ENCODE measurements around the gene HID1. TPM values are rescaled to one million over a fixed set of nuclear protein-coding genes. Genes with fewer than 3 reads are reported as not detected.

The HID1 gene
- polyA plus RNA-seq, 2 of the 4 experiments (the other 2 are of a cell fraction), result 5.2 to 11.7 TPM

- POLR2A ChIA-PET, result interaction anchor here (0.5 kb wide), 1 partner anchor 46 kb away, joined by 3 read pairs; no protein-coding TSS in a partner anchor
- no peak for FAIRE-seq
- Histone ChIP-seq H3K9me3 (no peaks in the 10 kb centered on the region), H3K4me3 (no peak overlapping the region), H3K4me1 (peaks cover 26% of the 10 kb centered on the region), H3K4me2 (peak overlapping the region; percentile 39), H3K27ac (peak overlapping the region in 1 of 2 experiments; percentile 42; a peak in 2 of 6 replicates)
- WGBS (ENCODE audit: missing lambda C conversion rate), result 63% methylated on average over 11 of the region's 11 CpGs
- no peak for DNase-seq (ENCODE audit: low read depth in 1 of 2, low spot score in 1 of 2)
- no peak for TF ChIP-seq NR3C1 (IDR thresholded peaks at IDR 0.05)
- no peak for TF ChIP-seq CBX8 (IDR thresholded peaks at IDR 0.05)
- no peak for TF ChIP-seq FOXS1 (CRISPR knock-in tag; IDR thresholded peaks at IDR 0.05)
- CTCF ChIA-PET, result interaction anchor here (0.8 to 42.3 kb wide), 4 partner anchors 4 to 318 kb away, joined by 3 to 1448 read pairs (median 726); partner anchors contain the start of genes HID1, MIF4GD, OTOP2 and OTOP3
- no peak for ATAC-seq
These were observed 19.3 kb downstream of the HID1 start for GRCh38 chr17:74953134-74953687.

GRCh38 chr17:74952431-74953133, 20.0 kb downstream of the HID1 start:
- H3K4me3 ChIP-seq, result no peak overlapping the region
- no peak for ATAC-seq
- peaks cover 26% of the 10 kb centered on the region for H3K4me1 ChIP-seq
- WGBS (ENCODE audit: missing lambda C conversion rate), result 94% methylated on average over 24 of the region's 24 CpGs
- FAIRE-seq, result no peak
- ChIA-PET POLR2A (no interaction called here), CTCF (interaction anchor here (0.9 to 42.3 kb wide), 4 partner anchors 5 to 319 kb away, joined by 3 to 1448 read pairs (median 726); partner anchors contain the start of genes HID1, MIF4GD, OTOP2 and OTOP3)
- no peak for TF ChIP-seq CHD4 (IDR thresholded peaks at IDR 0.05; ENCODE audit: borderline replicate concordance)
- TF ChIP-seq EP300 (IDR thresholded peaks at IDR 0.05), result no peak
- TF ChIP-seq RAD21 (conservative IDR thresholded peaks at IDR 0.05 in 1 of 2, IDR thresholded peaks at IDR 0.05 in 1 of 2), result no peak
- no peak for TF ChIP-seq SMC3 (IDR thresholded peaks at IDR 0.05)
- TF ChIP-seq MAZ (IDR thresholded peaks at IDR 0.05; ENCODE audit: borderline replicate concordance, low read depth, low read length), result no peak
- no peak for TF ChIP-seq HOXA7 (CRISPR knock-in tag; IDR thresholded peaks at IDR 0.05)
- TF ChIP-seq TFCP2L1 (CRISPR knock-in tag; IDR thresholded peaks at IDR 0.05), result no peak
- no peak for DNase-seq (ENCODE audit: low read depth in 1 of 2, low spot score in 1 of 2)
- H3K27ac ChIP-seq, result no peak overlapping the region
- no peaks in the 10 kb centered on the region for H3K9me3 ChIP-seq
- no peak overlapping the region for H3K4me2 ChIP-seq

- DNase-seq (ENCODE audit: low read depth in 1 of 2, low spot score in 1 of 2) (no peak), ATAC-seq (no peak), FAIRE-seq (no peak)
- CTCF ChIA-PET, result interaction anchor here (0.6 to 42.3 kb wide), 6 partner anchors 5 to 467 kb away, joined by 3 to 1448 read pairs (median 6); partner anchors contain the start of genes CDR2L, HID1, OTOP2 and OTOP3
- H3K27ac ChIP-seq, result no peak overlapping the region
- no peak overlapping the region for H3K4me3 ChIP-seq
- H3K4me1 ChIP-seq, result peaks cover 26% of the 10 kb centered on the region
- WGBS (ENCODE audit: missing lambda C conversion rate), result 90% methylated on average over 25 of the region's 32 CpGs
- H3K4me2 ChIP-seq, result no peak overlapping the region
- POLR2A ChIA-PET, result interaction anchor here (1.0 kb wide), 1 partner anchor 83 kb away, joined by 3 read pairs; no protein-coding TSS in a partner anchor
- H3K9me3 ChIP-seq, result no peaks in the 10 kb centered on the region
- no peak for TF ChIP-seq HOXA7 (CRISPR knock-in tag; IDR thresholded peaks at IDR 0.05)
- no peak for TF ChIP-seq RFX5 (IDR thresholded peaks at IDR 0.05)
- no peak for TF ChIP-seq EP300 (IDR thresholded peaks at IDR 0.05)
- TF ChIP-seq ZSCAN20 (CRISPR knock-in tag; IDR thresholded peaks at IDR 0.05), result no peak
- TF ChIP-seq NR3C1 (IDR thresholded peaks at IDR 0.05), result no peak
- no peak for TF ChIP-seq HES2 (IDR thresholded peaks at IDR 0.05)
- TF ChIP-seq MAX (IDR thresholded peaks at IDR 0.05), result no peak
- TF ChIP-seq RNF2 (IDR thresholded peaks at IDR 0.05; ENCODE audit: borderline replicate concordance, low read depth), result no peak
- no peak for TF ChIP-seq CEBPB (IDR thresholded peaks at IDR 0.05)
- no peak for TF ChIP-seq MYC (IDR thresholded peaks at IDR 0.05; ENCODE audit: borderline replicate concordance, low read length)
- no peak for TF ChIP-seq MAFK (IDR thresholded peaks at IDR 0.05; ENCODE audit: partially characterized antibody)
- TF ChIP-seq KDM5A (IDR thresholded peaks at IDR 0.05), result no peak
- TF ChIP-seq FOSB (CRISPR knock-in tag; IDR thresholded peaks at IDR 0.05), result no peak
- TF ChIP-seq NPAS2 (CRISPR knock-in tag; IDR thresholded peaks at IDR 0.05; ENCODE audit: borderline replicate concordance), result no peak
- no peak for TF ChIP-seq MAZ (IDR thresholded peaks at IDR 0.05; ENCODE audit: borderline replicate concordance, low read depth, low read length)
- no peak for TF ChIP-seq RCOR1 (IDR thresholded peaks at IDR 0.05; ENCODE audit: low read depth, low read length)
- TF ChIP-seq JUN (IDR thresholded peaks at IDR 0.05), result no peak
- TF ChIP-seq ZFP36 (IDR thresholded peaks at IDR 0.05; ENCODE audit: borderline replicate concordance, partially characterized antibody), result no peak
- TF ChIP-seq FOXS1 (CRISPR knock-in tag; IDR thresholded peaks at IDR 0.05), result no peak
- TF ChIP-seq CHD2 (IDR thresholded peaks at IDR 0.05; ENCODE audit: low read length, partially characterized antibody), result no peak
These were observed 20.7 kb downstream of the HID1 start for GRCh38 chr17:74951680-74952421.

Data from A549 (cell line).